Measurements from ENCODE around the gene NEDD4.
"Not testable (repeated sequence)": the region's sequence is repeated elsewhere in the genome, so short reads cannot be mapped to it uniquely, and the experiment has no call there.

NEDD4 gene

GRCh38 chr15:55897560-55898336 is 95.7 kb downstream of the NEDD4 start:
- DNase-seq (ENCODE audit: low read depth in 1 of 2, low spot score in 1 of 2): no peak

DNA sequence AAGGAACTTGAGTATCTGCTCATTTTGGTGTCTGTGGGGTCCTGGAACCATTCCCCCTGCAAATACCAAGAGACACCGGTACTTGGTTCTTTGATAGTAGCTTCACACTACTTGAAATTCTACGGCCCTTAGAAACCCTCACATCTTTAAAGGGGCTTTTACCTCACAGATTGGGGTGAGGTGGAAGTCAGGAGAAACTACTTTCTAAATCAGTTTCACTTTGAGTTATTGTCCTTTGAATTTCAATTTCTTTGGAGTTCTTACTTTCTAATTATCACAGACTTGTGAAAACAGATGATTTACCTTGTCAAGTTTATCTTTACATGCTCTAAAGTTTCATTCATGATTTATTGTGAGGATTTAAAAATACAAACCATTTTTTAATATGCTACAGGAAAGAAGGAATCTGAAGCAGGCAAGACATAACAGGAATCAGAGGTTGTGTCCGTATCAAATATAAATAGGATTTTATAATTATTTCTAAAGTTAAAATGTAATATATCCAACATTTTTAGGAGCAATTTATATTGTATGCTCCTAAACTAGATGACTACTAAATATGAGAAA is 98.9 kb downstream of the NEDD4 start:
- no peak for DNase-seq (ENCODE audit: low read depth in 1 of 2, low spot score in 1 of 2)

GRCh38 chr15:55893852-55894251 is 99.6 kb downstream of the NEDD4 start:
- DNase-seq (ENCODE audit: low read depth in 1 of 2, low spot score in 1 of 2): no peak

DNA sequence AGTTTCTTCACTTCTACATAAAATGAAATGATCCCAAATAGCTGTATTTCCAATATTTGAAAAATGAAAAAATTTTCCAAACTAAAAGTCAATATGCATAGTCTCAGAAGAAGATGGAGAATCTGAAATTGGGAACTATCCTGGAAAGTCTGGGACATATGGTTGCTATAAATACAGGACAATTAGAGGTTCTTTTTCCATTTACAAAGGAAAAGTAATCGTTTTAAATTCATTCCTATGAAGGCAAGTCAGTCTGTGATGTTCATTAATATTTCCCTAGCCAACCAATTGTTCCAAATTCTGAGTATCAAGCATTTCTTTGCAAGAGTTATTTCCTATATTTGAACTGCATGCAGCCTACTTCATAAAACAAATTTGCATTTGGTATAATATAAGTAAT is 102.2 kb downstream of the NEDD4 start:
- DNase-seq (ENCODE audit: low read depth in 1 of 2, low spot score in 1 of 2): no peak

- no peak for DNase-seq (ENCODE audit: low read depth in 1 of 2, low spot score in 1 of 2)
Measured at GRCh38 chr15:55884223-55884622, 109.2 kb downstream of the NEDD4 start.

DNA sequence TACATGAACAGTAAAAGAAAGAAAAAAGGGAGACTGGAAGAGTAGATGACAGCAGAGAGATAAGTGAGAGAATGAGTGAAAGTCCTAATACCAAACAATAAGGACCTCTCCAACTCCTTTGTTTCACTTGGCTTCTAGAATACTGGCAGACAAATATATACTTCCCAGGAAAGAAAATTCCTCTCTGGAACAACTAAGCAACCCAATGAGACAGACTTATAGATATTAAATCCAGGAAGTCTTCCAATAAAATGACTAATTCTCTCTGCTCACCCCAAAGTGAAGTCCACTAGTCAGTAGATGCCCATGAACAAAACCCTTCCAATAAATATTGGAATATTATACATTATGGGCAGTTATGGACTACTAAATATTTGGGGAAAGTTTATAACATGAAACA is 114.2 kb downstream of the NEDD4 start:
- DNase-seq (ENCODE audit: low read depth in 1 of 2, low spot score in 1 of 2): no peak

- DNase-seq (ENCODE audit: low read depth in 1 of 2, low spot score in 1 of 2): no peak
Measured at GRCh38 chr15:55873024-55873720, 120.2 kb downstream of the NEDD4 start.

DNA sequence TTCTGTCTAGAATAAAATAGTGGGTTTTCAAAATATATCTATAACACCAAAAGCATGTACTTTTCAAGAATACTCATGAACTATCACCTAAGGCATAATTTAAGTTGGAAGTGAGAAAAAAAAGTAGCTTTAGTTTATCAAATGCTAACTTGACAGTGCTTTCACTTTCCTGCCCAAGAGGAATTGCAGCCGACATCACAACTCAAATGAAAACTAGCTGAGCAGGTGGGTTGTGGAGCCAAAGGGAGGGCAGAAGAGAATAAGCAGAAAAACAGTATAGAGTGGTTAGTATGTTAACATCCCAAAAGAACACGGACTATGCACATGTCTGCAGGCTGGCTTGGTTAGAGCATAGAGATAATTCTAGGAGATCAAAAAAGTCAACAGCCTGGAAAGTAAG is 120.9 kb downstream of the NEDD4 start:
- no peak for DNase-seq (ENCODE audit: low read depth in 1 of 2, low spot score in 1 of 2)

DNA sequence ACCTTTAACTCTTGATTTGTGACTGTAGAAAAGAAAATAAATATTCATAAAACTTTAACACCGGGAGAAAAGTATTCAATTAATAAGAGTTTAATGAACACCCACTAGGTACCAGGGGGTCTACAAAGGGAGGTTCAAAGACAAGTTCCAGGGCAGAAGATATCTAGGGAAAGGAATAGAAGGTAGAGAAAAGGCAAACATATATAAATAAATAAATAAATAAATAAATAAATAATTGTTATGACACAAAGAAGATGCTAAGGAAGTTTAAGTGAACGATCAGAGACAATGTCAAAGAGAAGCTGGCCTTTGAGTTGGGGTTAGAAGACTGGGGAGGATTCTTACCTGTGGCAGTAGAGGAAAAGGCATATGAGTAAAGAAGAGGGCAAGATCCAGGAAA is 123.8 kb downstream of the NEDD4 start:
- no peak for DNase-seq (ENCODE audit: low read depth in 1 of 2, low spot score in 1 of 2)

DNA sequence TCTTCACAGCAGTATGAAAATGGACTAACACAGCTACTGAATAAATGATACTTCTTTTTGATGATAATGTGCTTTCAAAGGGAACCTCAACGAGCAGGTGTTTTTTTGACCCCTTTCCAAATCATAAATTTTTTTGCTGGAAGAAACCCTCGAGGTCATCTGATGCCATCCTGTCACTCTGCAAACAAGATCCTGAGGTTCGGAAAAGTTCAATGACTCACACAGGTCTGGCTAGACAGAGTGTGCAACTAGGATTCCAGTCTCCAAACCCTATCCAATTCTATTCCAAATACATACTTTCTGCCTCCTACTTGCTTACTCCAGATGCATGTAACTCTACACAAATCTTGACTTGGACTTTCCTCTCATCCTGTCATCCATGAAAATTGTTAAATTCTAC is 124.7 kb downstream of the NEDD4 start:
- no peak for DNase-seq (ENCODE audit: low read depth in 1 of 2, low spot score in 1 of 2)

GRCh38 chr15:55868291-55868690 is 125.1 kb downstream of the NEDD4 start:
- not testable (repeated sequence) for DNase-seq (ENCODE audit: low read depth in 1 of 2, low spot score in 1 of 2)

DNA sequence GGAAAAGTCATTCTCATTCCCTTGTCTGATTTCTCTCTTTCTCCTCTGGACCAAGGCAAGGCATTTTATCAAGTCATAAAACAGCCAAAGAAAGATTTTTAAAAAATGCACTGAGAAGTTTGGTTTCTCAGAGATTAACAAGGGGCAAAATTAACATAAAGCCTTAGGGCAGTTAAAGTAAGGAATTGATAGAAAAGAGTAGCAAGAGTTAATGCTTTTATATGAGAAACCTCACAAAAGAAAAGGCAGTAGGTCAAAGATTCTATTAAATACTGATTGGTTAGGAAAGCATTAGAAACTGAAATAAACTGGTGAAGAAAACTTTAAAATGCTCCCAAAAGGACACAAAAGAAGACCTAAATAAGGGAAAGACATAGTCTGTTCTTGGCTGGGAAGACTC is 129.5 kb downstream of the NEDD4 start:
- no peak for DNase-seq (ENCODE audit: low read depth in 1 of 2, low spot score in 1 of 2)

DNA sequence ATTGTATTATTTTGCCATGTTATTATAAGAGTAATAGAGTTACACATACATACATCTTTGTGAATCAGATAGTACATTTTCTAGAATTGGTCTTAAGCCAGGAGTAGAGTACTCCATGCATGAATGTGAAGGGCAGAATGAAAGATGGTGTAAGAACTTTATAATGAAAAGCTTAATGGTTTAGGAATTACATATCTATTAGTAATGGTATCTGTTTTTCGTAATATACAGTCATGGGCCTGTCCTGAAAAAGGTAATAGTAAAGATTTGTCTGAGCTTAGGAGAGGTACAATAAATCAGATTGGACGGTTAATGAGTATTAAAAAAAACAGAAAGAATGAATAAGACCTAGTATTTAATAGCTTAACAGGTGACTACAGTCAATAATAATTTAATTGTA is 132.3 kb downstream of the NEDD4 start:
- no peak for DNase-seq (ENCODE audit: low read depth in 1 of 2, low spot score in 1 of 2)

- DNase-seq (ENCODE audit: low read depth in 1 of 2, low spot score in 1 of 2): no peak
Measured at GRCh38 chr15:55860468-55860867, 132.9 kb downstream of the NEDD4 start.

- no peak for DNase-seq (ENCODE audit: low read depth in 1 of 2, low spot score in 1 of 2)
Measured at GRCh38 chr15:55859681-55860080, 133.7 kb downstream of the NEDD4 start.

- DNase-seq (ENCODE audit: low read depth in 1 of 2, low spot score in 1 of 2): no peak
Measured at GRCh38 chr15:55858661-55859060, 134.8 kb downstream of the NEDD4 start.

- no peak for DNase-seq (ENCODE audit: low read depth in 1 of 2, low spot score in 1 of 2)
Measured at GRCh38 chr15:55856506-55857164, 136.8 kb downstream of the NEDD4 start.

- no peak for DNase-seq (ENCODE audit: low read depth in 1 of 2, low spot score in 1 of 2)
Measured at GRCh38 chr15:55853134-55853533, 140.3 kb downstream of the NEDD4 start.

GRCh38 chr15:55846116-55846707 is 147.2 kb downstream of the NEDD4 start:
- no peak for DNase-seq (ENCODE audit: low read depth in 1 of 2, low spot score in 1 of 2)

- DNase-seq (ENCODE audit: low read depth in 1 of 2, low spot score in 1 of 2): not testable (repeated sequence)
Measured at GRCh38 chr15:55842897-55843296, 150.5 kb downstream of the NEDD4 start.

- DNase-seq (ENCODE audit: low read depth in 1 of 2, low spot score in 1 of 2): no peak
Measured at GRCh38 chr15:55835866-55836265, 157.5 kb downstream of the NEDD4 start.

Data from activated T-helper 1 cell treated with anti-CD3 and anti-CD28 coated beads, Interleukin-2, amount 50 U/mL, for 16 hours (primary cell).